ENCODE measurements around the gene GPR162.

GRCh38 chr12:6867413-6868210, 46.0 kb downstream of the GPR162 start, which contains the start of gene TPI1:
- TF ChIP-seq CTCF (IDR thresholded peaks at IDR 0.05 in 2 of 3, conservative IDR thresholded peaks at IDR 0.05 in 1 of 3; ENCODE audit: control insufficient read depth in 2 of 3, extremely low read depth in 1 of 3, insufficient read depth in 1 of 3, low read depth in 3 of 3, low read length in 3 of 3), result no peak
- TF ChIP-seq POLR2A (IDR thresholded peaks at IDR 0.05; ENCODE audit: low read depth, low read length), result peak; percentile 88
- TF ChIP-seq FOXM1 (IDR thresholded peaks at IDR 0.05; ENCODE audit: low read depth, low read length), result no peak
- TF ChIP-seq PAX5 (IDR thresholded peaks at IDR 0.05; ENCODE audit: borderline replicate concordance, low read depth, low read length), result peak; percentile 69; the same call in 1 of the 2 replicates
- peak; percentile 75 for TF ChIP-seq SMAD1 (IDR thresholded peaks at IDR 0.05; ENCODE audit: low read depth, partially characterized antibody)
- no peak for TF ChIP-seq ZSCAN29 (IDR thresholded peaks at IDR 0.05)
- peak; percentile 90 for TF ChIP-seq YY1 (IDR thresholded peaks at IDR 0.05; ENCODE audit: low read depth, low read length)
- TF ChIP-seq, protein P1, sequence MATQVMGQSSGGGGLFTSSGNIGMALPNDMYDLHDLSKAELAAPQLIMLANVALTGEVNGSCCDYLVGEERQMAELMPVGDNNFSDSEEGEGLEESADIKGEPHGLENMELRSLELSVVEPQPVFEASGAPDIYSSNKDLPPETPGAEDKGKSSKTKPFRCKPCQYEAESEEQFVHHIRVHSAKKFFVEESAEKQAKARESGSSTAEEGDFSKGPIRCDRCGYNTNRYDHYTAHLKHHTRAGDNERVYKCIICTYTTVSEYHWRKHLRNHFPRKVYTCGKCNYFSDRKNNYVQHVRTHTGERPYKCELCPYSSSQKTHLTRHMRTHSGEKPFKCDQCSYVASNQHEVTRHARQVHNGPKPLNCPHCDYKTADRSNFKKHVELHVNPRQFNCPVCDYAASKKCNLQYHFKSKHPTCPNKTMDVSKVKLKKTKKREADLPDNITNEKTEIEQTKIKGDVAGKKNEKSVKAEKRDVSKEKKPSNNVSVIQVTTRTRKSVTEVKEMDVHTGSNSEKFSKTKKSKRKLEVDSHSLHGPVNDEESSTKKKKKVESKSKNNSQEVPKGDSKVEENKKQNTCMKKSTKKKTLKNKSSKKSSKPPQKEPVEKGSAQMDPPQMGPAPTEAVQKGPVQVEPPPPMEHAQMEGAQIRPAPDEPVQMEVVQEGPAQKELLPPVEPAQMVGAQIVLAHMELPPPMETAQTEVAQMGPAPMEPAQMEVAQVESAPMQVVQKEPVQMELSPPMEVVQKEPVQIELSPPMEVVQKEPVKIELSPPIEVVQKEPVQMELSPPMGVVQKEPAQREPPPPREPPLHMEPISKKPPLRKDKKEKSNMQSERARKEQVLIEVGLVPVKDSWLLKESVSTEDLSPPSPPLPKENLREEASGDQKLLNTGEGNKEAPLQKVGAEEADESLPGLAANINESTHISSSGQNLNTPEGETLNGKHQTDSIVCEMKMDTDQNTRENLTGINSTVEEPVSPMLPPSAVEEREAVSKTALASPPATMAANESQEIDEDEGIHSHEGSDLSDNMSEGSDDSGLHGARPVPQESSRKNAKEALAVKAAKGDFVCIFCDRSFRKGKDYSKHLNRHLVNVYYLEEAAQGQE (IDR thresholded peaks at IDR 0.05; ENCODE audit: low read depth, low read length), result no peak
- TF ChIP-seq TCF12 (IDR thresholded peaks at IDR 0.05; ENCODE audit: low read depth, low read length), result peak; percentile 74; the same call in 1 of the 2 replicates
- no peak for TF ChIP-seq ZBED1 (IDR thresholded peaks at IDR 0.05; ENCODE audit: borderline replicate concordance)
- no peak for TF ChIP-seq SMC3 (IDR thresholded peaks at IDR 0.05; ENCODE audit: borderline replicate concordance, low read length)
- TF ChIP-seq RFX5 (IDR thresholded peaks at IDR 0.05; ENCODE audit: low read depth, low read length), result no peak
- TF ChIP-seq CBX5 (IDR thresholded peaks at IDR 0.05; ENCODE audit: low read depth), result no peak
- TF ChIP-seq MYC (IDR thresholded peaks at IDR 0.05; ENCODE audit: insufficient read depth, insufficient read length, insufficient replicate concordance, low read length, severe bottlenecking), result peak; percentile 84

Data from GM12878 (cell line).